Ovary (tissue), 3 donors: ENCODE results near the gene GEMIN4.

Experiments
- CTCF ChIP-seq, 3 donors: fragments of 450-650 bp in 2 of 3; fragments of 200-600 bp in 1 of 3; IDR thresholded peaks; one replicate each; pipeline versions ENCODE4 v1.5.1 to v1.8.0; 2016 to 2022; ENCODE audit warnings: antibody characterized with exemption in 3 of 3, mild to moderate bottlenecking in 1 of 3
- POLR2A ChIP-seq: fragments of 450-650 bp; IDR thresholded peaks from one replicate; pipeline ENCODE4 v1.6.1; 2017; ENCODE audit warnings: antibody characterized with exemption, mild to moderate bottlenecking, moderate library complexity
- donor health status: DM: no; HTN: no; CAD: no.

- TF ChIP-seq CTCF (IDR thresholded peaks at IDR 0.05) (no peak), POLR2A (no peak)
Measured at GRCh38 chr17:792277-792676, 40.2 kb upstream of the GEMIN4 start.
